Sigmoid colon (tissue), 4 donors: ENCODE results near the gene LETM1.

Experiments used
- CTCF ChIP-seq, 4 experiments: fragments of 450-650 bp in 3 of 4; fragments of 200-600 bp in 1 of 4; IDR thresholded peaks; one replicate each; pipeline ENCODE4 v1.5.1; 2016 to 2019; ENCODE audit warnings: antibody characterized with exemption in 4 of 4, mild to moderate bottlenecking in 3 of 4, moderate library complexity in 2 of 4
- EP300 ChIP-seq, 4 donors: sonication (generic); formaldehyde crosslinking; IDR thresholded peaks; one replicate each; pipeline ENCODE4 v1.6.1; 2017; ENCODE audit warnings: antibody characterized with exemption in 4 of 4
- POLR2A ChIP-seq, 2 donors: fragments of 450-650 bp; IDR thresholded peaks; one replicate each; pipeline ENCODE4 v1.6.1; 2016; ENCODE audit warnings: antibody characterized with exemption in 2 of 2, mild to moderate bottlenecking in 2 of 2, moderate library complexity in 2 of 2
- POLR2AphosphoS5 ChIP-seq, 4 donors: sonication (generic); formaldehyde crosslinking; IDR thresholded peaks; one replicate each; pipeline ENCODE4 v1.6.1; 2017; ENCODE audit warnings: antibody characterized with exemption in 4 of 4

GRCh38 chr4:1857931-1858330 is 2.0 kb upstream of the LETM1 start:
- TF ChIP-seq CTCF (IDR thresholded peaks at IDR 0.05) = no peak
- no peak for TF ChIP-seq POLR2A (IDR thresholded peaks at IDR 0.05)
- TF ChIP-seq EP300 (IDR thresholded peaks at IDR 0.05) = no peak
- no peak for TF ChIP-seq POLR2AphosphoS5 (IDR thresholded peaks at IDR 0.05)
